H1 (cell line): Measurements from ENCODE around the gene UBR3. TPM values are rescaled to one million over a fixed set of nuclear protein-coding genes. Genes with fewer than 3 reads are reported as not detected.

Experiments
- CREB1 ChIP-seq: IDR thresholded peaks from 2 replicates; pipeline ENCODE4 v1.6.1; 2012; ENCODE audit warnings: inconsistent platforms
- EZH2 ChIP-seq: fragments of 200-600 bp; sonication (generic); IDR thresholded peaks from 2 replicates; pipeline ENCODE4 v1.7.1; 2012; ENCODE audit warnings: low read depth, mild to moderate bottlenecking, moderate library complexity, low read length, inconsistent platforms; ENCODE audit not compliant: severe bottlenecking
- JUN ChIP-seq: IDR thresholded peaks from 2 replicates; pipeline ENCODE4 v1.6.1; 2011; ENCODE audit warnings: low read depth, mild to moderate bottlenecking, improper control_type of control experiment, low read length
- POLR2AphosphoS5 ChIP-seq: IDR thresholded peaks from 2 replicates; pipeline ENCODE4 v1.6.1; 2011; ENCODE audit warnings: low read depth, low read length
- RXRA ChIP-seq: IDR thresholded peaks from 2 replicates; pipeline ENCODE4 v1.6.1; 2011; ENCODE audit warnings: low read depth, mild to moderate bottlenecking, low read length, moderate library complexity; ENCODE audit not compliant: insufficient read depth
- SUZ12 ChIP-seq: fragments of 200-600 bp; sonication (generic); IDR thresholded peaks from 2 replicates; pipeline ENCODE4 v1.6.1; 2012; ENCODE audit warnings: mild to moderate bottlenecking, inconsistent platforms, low read length, moderate library complexity, mixed read lengths
- polyA plus RNA-seq, 7 experiments: library from polyadenylated mRNA; depleted of rRNA in 3 of 7; stranded (reverse) in 5 of 7; unstranded in 2 of 7; fragments of >200 nt in 5 of 7; fragments of 200-250 nt in 2 of 7; gene quantifications; 1 replicate in 5 of 7; 2 replicates in 1 of 7; 4 replicates in 1 of 7; pipeline versions ENCODE4 v1.2.1 to v1.2.3, GENCODE V29; 2011 to 2013; ENCODE audit warnings: missing spikeins in 2 of 7, mixed read lengths in 2 of 7
- total RNA-seq: library from RNA; stranded (reverse); fragmentation: NEBNext Ultra II Directional; extraction: Animal tissue kit (Norgen Biotek cat#: 25700); gene quantifications from 2 replicates; pipeline ENCODE4 v1.2.1, GENCODE V29; 2021

The UBR3 gene
- total and polyA plus RNA-seq, 2 of the 8 experiments (the other 6 are each of a cell fraction or from before 2014, with no cell fraction given), result 3.7 to 17.7 TPM

DNA sequence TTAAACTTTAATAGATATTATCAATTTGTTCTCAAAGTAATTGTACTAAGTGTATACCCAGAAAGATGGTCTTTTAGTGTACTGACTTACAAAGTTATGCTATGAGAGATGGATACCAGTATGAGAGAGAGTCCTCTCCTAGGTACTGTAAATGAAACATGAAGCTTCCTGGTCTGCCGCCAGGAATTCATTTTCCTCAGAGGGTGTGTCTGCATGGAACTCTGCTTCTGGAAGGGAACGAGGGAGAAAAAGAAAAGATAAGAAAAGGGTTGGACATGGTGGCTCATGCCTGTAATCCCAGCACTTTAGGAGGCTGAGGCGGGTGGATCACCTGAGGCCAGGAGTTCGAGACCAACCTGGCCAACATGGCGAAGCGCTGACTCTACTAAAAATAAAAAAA lies 30.8 kb upstream of the UBR3 start (continued):
- TF ChIP-seq SUZ12 (no peak), POLR2AphosphoS5 (no peak), EZH2 (no peak), CREB1 (no peak), JUN (no peak), RXRA (no peak)
